Parathyroid adenoma (tissue), 2 donors: ENCODE data around the gene ATP1A1.

Source experiments
- H2AFZ ChIP-seq: fragments of 300-600 bp; sonication (generic); one replicate; pipeline ENCODE4 v1.7.0; 2017; ENCODE audit warnings: antibody characterized with exemption, mild to moderate bottlenecking
- H3K27ac ChIP-seq: fragments of 300-600 bp; sonication (generic); one replicate; pipeline ENCODE4 v1.7.0; 2017
- H3K27me3 ChIP-seq: fragments of 300-600 bp; sonication (generic); one replicate; pipeline ENCODE4 v1.7.0; 2017; ENCODE audit warnings: low read length; ENCODE audit not compliant: control insufficient read depth, insufficient read depth
- H3K36me3 ChIP-seq: fragments of 300-600 bp; sonication (generic); one replicate; pipeline ENCODE4 v1.7.0; 2017; ENCODE audit warnings: low read length; ENCODE audit not compliant: control insufficient read depth, insufficient read depth
- H3K4me1 ChIP-seq: fragments of 300-600 bp; sonication (generic); one replicate; pipeline ENCODE4 v1.7.0; 2017; ENCODE audit warnings: control low read depth
- H3K4me2 ChIP-seq: fragments of 300-600 bp; sonication (generic); one replicate; pipeline ENCODE4 v1.7.0; 2017; ENCODE audit warnings: low read length
- H3K4me3 ChIP-seq: fragments of 300-600 bp; sonication (generic); one replicate; pipeline ENCODE4 v1.7.0; 2017; ENCODE audit warnings: low read depth, low read length
- H3K79me2 ChIP-seq: fragments of 300-600 bp; sonication (generic); one replicate; pipeline ENCODE4 v1.7.0; 2017; ENCODE audit warnings: control low read depth
- H3K9ac ChIP-seq: fragments of 300-600 bp; sonication (generic); one replicate; pipeline ENCODE4 v1.7.0; 2017; ENCODE audit warnings: mild to moderate bottlenecking
- H3K9me3 ChIP-seq: fragments of 300-600 bp; sonication (generic); one replicate; pipeline ENCODE4 v1.7.0; 2017; ENCODE audit warnings: low read length; ENCODE audit not compliant: control insufficient read depth
- CTCF ChIP-seq: fragments of 300-600 bp; sonication (generic); IDR thresholded peaks from one replicate; pipeline ENCODE4 v1.7.0; 2017; ENCODE audit warnings: antibody characterized with exemption, mild to moderate bottlenecking
- donor health status: primary hyperparathyroidism.

ATP1A1 gene

DNA sequence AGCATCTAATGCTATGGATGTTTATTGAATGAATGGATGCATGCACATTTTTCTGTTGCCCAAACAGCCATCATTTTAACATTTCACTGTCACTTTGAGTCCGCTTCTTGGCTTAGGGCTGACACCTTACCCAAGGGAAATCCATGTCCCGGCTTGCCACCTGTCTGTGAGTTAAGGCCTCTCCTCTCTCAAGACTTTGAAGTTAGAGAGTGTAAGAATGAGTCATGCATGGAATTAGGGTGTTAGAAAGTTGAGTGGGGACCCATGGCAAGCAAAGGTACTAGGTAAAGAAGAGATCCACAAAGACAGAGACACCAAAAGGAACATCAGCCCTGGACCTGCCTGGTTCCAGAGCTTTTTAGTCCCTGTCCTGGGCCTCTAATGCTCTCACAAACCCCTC, 35.1 kb downstream of the ATP1A1 start:
- Histone ChIP-seq H3K9ac (no peak overlapping the region), H3K4me1 (no peaks in the 10 kb centered on the region), H2AFZ (no peak overlapping the region), H3K4me2 (no peak overlapping the region), H3K27me3 (no peaks in the 10 kb centered on the region), H3K4me3 (no peak overlapping the region), H3K27ac (no peak overlapping the region), H3K79me2 (no peaks in the 10 kb centered on the region), H3K36me3 (no peaks in the 10 kb centered on the region), H3K9me3 (no peaks in the 10 kb centered on the region)
- no peak for TF ChIP-seq CTCF

GRCh38 chr1:116408803-116409720, 36.0 kb downstream of the ATP1A1 start:
- no peaks in the 10 kb centered on the region for H3K36me3 ChIP-seq
- no peak overlapping the region for H3K4me2 ChIP-seq
- no peak for TF ChIP-seq CTCF
- H3K27me3 ChIP-seq: no peaks in the 10 kb centered on the region
- H2AFZ ChIP-seq: no peak overlapping the region
- H3K4me3 ChIP-seq: no peak overlapping the region
- H3K27ac ChIP-seq: no peak overlapping the region
- H3K4me1 ChIP-seq: no peaks in the 10 kb centered on the region
- H3K9me3 ChIP-seq: no peaks in the 10 kb centered on the region
- no peak overlapping the region for H3K9ac ChIP-seq
- H3K79me2 ChIP-seq: no peaks in the 10 kb centered on the region

DNA sequence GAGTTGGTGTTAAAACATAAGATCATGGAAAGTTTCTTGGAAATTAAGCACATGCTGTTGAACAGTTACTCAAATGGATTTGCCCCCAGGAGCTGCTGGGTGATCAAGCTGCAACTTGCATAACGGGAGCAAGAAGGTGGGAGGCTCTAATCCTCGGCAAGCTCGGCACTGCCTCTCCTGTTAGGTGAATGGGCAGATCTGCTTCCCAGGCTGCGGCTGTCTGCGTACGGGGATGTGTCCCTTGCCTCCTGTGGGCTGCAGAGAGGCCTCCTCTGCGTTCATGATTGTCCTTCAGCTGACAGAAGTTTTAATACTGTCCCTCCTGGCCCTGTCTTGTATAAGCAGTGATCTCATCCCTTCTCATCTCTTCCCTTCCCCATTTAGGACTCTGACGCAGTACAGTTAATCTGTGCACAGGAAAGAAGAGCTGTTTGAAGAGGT, 36.7 kb downstream of the ATP1A1 start:
- Histone ChIP-seq H2AFZ (no peak overlapping the region), H3K4me1 (no peaks in the 10 kb centered on the region), H3K27ac (no peak overlapping the region), H3K9me3 (no peaks in the 10 kb centered on the region), H3K4me2 (no peak overlapping the region), H3K36me3 (no peaks in the 10 kb centered on the region), H3K27me3 (no peaks in the 10 kb centered on the region), H3K9ac (no peak overlapping the region), H3K4me3 (no peak overlapping the region), H3K79me2 (no peaks in the 10 kb centered on the region)
- TF ChIP-seq CTCF: no peak

GRCh38 chr1:116411784-116412479, 38.9 kb downstream of the ATP1A1 start:
- H3K27ac ChIP-seq: no peak overlapping the region

More at GRCh38 chr1:116411784-116412479, 38.9 kb downstream of the ATP1A1 start:
- H3K79me2 ChIP-seq: no peaks in the 10 kb centered on the region
- no peaks in the 10 kb centered on the region for H3K27me3 ChIP-seq
- H3K4me2 ChIP-seq: no peak overlapping the region
- no peaks in the 10 kb centered on the region for H3K4me1 ChIP-seq
- H3K9ac ChIP-seq: no peak overlapping the region
- no peaks in the 10 kb centered on the region for H3K36me3 ChIP-seq
- no peak overlapping the region for H3K4me3 ChIP-seq
- H2AFZ ChIP-seq: no peak overlapping the region
- no peak for TF ChIP-seq CTCF
- H3K9me3 ChIP-seq: no peaks in the 10 kb centered on the region
